HG03196 (cell line): ENCODE data around the gene NUTM2F.
"Not testable (repeated sequence)": the region's sequence is repeated elsewhere in the genome, so short reads cannot be mapped to it uniquely, and the experiment has no call there.

Experiments
- ATAC-seq: cut with Tn5 transposase; IDR thresholded peaks from one replicate; pipeline ENCODE4 v1.9.1; 2021; ENCODE audit not compliant: unreplicated experiment

Gene NUTM2F

DNA sequence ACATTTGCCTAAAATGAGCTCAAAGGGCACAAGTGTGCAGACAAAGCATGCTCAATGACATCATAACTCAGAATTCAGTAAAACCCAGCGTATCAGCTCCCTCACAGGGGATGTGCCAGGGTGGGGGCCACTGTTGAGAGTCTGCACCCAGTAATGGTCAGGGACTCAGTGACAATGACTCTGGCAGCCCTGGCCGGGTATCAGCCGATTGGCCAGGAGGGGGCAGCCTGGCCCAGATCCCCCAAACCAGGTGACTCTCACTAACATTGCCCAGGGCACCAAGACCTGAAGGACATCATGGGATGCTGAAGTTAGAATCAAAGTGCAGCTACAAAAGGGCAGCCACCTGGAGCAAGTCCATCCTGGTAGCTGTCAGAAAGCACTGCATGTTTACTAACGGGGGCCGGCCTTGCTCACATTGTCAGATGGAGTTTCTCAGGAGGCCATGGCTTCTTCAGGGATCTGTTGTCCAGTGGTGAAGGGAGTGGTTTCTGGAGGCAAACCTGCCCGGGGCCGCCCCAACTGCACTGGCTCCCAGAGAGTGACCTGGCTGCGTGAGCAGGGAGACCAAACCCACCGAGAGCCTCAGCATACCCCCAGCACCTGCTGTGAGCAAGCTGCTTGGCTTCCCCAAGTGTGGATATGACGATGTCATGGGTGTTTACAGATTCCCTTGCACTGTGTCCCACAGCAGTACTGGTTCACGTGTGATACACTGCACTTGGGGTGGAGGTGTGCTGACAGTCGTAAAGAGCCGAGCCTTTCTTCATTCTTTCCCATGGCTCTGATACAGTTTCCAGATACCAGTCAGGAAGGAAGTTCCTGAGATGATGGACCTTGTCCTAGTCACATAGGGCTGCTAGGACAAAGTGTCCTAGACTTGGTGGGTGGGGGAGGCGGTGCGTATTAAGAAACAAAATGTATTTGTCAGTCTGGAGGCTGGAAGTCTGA is 13.1 kb downstream of the NUTM2F start:
- not testable (repeated sequence) for ATAC-seq

- no peak for ATAC-seq
These were observed 25.1 kb downstream of the NUTM2F start for GRCh38 chr9:94303321-94303720.

DNA sequence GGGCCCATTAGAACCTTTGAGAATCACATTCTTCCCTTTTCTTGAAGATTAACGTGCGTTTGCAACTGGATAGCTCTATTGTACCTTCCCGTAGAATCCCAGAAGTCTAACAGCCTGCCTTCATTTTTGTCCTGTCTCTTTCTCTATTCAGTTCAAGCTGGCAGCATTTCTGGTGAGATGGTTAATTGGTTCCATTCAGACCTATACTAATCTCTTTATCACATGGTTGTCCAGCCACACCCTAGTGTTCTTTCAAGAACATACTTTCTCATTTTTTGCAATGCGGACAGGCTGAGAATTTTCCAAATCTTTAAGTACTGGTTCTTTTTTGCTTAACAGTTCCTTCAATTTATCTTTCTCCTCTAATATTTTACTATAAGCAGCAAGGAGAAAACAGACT is 26.0 kb downstream of the NUTM2F start:
- no peak for ATAC-seq

DNA sequence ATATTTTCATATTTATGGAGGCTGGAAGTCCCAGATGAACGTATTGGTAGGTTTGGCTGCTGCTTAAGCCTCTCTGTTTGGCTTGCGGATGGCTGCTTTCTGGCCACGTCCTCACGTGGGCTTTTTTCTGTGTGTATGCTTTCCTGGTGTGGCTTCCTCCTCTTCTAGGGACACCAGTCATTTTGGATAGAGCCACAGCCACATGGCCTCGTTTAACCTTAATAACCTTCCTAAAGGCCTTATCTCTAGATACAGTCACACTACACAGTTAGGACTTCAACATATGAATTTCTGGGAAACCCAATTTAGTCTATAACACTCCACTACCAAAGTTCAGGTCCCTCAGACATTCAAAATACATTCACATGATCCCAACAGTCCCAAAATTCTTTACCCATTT is 26.9 kb downstream of the NUTM2F start:
- ATAC-seq, result no peak

GRCh38 chr9:94300470-94301301 is 27.8 kb downstream of the NUTM2F start:
- no peak for ATAC-seq

DNA sequence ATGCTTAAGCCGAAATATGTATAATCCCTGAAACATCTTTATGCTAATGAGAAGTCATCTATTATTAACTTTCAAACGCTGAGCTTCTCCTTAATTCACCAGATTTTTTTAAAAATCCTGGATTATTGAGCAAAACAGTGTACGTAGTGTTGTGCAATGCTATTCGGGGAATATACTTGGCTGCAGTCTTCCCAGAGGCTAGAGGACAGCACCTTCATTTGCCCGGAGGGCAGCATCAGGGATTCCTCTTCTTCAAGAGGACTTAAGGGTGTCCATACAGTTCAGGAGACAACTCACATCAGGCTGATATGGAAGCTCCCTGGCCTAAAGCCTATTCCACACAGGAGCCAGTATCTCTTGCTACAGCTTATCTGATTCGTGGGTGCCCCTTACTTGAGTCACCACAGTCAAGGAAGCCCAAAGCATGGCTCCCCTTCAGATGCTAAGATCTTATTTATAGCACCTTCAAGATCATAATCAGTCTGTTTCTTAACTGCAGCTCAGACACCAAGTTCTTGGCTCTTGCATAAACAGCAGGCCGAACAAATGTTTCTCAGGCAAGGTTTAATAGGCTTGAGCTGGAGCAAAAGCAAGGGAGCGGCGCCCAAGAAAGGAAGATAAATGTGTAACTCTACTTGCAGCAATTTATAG is 29.4 kb downstream of the NUTM2F start:
- ATAC-seq, result no peak

- ATAC-seq, result no peak
These were observed 38.8 kb downstream of the NUTM2F start for GRCh38 chr9:94289691-94290090.

- ATAC-seq, result no peak
These were observed 40.4 kb downstream of the NUTM2F start for GRCh38 chr9:94287877-94288513.

DNA sequence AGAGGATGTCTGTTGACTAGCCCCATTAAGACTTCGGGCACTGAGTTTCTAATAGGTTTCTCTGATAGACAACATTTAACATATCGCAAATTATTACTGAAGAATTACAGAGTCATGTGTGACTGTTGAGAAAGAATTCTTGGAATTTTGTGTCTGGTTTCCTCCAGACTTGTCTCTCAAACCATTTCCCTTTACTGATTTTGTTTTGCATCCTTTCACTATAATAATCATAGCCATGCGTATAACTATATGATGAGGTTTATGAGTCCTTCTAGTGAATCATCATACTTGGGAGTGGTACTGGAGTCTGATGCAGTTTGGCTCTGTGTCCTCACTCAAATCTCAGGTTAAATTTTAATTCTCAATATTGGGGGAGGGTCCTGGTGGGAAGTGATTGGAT is 42.3 kb downstream of the NUTM2F start:
- no peak for ATAC-seq

- ATAC-seq, result no peak
These were observed 47.3 kb downstream of the NUTM2F start for GRCh38 chr9:94281101-94281500.

- ATAC-seq, result no peak
These were observed 47.9 kb downstream of the NUTM2F start for GRCh38 chr9:94280409-94280989.

DNA sequence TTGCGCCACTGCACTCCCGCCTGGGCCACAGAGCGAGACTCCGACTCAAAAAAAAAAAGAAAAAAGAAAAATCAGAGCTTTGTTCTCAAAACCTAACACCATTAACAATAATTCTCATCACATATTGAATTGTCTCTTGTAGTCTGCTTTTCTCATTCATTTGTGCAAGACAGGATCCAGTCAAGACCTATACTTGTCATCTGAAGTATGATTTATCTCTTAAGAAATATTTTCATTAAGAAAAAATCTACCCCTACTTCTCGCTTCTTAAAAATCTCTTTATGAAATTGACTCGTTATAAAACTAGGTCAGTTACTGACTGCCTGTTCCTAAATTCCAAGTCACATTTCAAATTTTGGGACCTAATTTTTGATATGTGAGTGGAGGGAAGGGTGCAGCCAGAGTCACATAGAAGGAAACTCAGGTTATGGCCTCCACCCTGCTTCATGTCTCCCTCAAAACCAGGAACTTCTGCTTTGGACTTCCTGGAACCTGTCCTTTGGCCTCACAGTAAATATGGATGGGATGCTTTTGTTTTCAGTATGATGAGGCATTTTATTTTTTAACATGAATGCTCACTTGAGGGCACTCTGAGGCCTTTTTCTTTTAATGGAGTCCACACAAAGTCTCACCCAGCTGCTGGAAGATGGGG is 50.4 kb downstream of the NUTM2F start:
- ATAC-seq, result no peak

DNA sequence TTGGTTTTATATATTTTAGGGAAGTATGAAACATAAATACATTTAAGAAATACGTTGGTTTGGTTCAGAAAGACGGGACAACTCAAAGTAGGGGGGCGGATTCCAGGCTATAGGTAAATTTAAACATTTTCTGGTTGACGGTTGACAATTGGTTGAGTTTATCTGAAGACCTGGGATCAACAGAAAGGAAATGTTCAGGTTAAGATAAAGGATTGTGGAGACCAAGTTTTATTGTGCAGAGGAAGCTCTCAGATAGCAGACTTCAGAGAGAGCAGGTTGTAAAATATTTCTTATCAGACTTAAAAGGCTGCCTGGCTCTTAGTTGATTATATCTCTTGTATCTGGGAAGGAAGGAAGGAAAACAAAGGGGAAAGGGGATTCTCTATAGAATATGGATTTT is 51.4 kb downstream of the NUTM2F start:
- ATAC-seq, result not testable (repeated sequence)

- ATAC-seq, result no peak
These were observed 58.4 kb downstream of the NUTM2F start for GRCh38 chr9:94270009-94270408.

GRCh38 chr9:94269264-94269663 is 59.2 kb downstream of the NUTM2F start:
- no peak for ATAC-seq
